Measurements from ENCODE around the gene OSBPL9. TPM values are rescaled to one million over a fixed set of nuclear protein-coding genes. Genes with fewer than 3 reads are reported as not detected.

OSBPL9 gene
- total and polyA plus RNA-seq, 9 of the 15 experiments (the other 6 are each of a cell fraction or from before 2014, with no cell fraction given) = 43.9 to 217 (median 170) TPM

DNA sequence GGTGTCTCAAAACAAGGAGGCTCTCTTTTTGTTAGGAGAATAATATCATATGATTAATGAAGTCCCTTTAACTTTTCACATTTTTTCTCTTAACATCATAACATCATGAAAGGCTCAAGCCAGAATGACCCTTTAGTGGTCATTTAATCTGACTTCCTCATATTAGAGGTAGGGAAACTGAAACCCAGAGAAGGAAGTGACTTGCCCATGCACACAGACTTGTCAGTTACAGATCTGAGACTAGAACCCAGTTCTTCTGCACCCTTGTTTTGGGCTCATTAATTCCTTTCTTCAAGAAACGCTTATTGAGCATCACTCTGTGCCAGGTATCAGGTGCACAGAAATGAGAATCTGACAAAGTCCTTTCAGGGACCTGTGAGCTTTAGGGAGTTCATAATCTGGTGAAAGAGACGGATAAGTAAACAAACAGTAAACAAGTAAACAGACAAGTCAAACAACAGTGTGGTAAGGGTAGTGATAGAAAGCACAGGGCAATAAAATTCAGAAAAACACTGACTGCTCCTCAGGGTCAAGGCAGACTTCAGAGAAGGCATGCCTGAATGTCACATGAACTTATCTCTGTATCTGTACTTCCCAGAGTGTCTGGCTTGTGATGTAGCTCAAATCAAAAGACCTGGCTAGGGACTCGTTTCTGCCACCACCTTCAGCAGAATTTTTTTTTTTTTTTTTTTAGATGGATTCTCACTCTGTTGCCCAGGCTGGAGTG, 38.3 kb upstream of the OSBPL9 start (continued):
- TF ChIP-seq ZNF395 (CRISPR knock-in tag; IDR thresholded peaks at IDR 0.05) (no peak), MEF2A (IDR thresholded peaks at IDR 0.05; ENCODE audit: control insufficient read depth, low read depth, low read length) (no peak), MCM3 (IDR thresholded peaks at IDR 0.05) (no peak), ZNF3 (CRISPR knock-in tag; IDR thresholded peaks at IDR 0.05) (no peak)

DNA sequence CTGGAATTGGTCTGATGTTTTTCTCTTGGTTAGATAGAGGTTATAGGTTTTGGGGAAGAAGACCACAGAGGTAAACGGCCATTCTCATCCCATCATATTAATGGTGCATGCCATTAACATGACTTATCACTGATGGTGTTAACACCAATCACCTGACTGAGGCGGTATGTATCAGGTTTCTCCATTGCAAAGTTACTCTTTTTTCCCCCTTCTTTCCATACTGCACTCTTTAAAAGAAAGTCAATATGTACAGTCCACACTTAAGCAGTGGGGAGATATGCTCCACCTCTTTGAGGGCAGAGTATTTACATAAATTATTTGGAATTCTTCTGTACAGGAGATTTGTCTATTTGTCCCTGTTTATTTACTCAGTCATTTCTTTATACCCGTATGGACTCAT, 35.7 kb upstream of the OSBPL9 start:
- TF ChIP-seq POLR3A (IDR thresholded peaks at IDR 0.05; ENCODE audit: borderline replicate concordance, extremely low read depth, insufficient read depth, insufficient read length) (no peak), ZKSCAN3 (CRISPR knock-in tag; IDR thresholded peaks at IDR 0.05) (no peak), RHOXF2B (CRISPR knock-in tag; conservative IDR thresholded peaks at IDR 0.05) (no peak), HMG20A (CRISPR knock-in tag; conservative IDR thresholded peaks at IDR 0.05) (no peak), ZNF717 (CRISPR knock-in tag; IDR thresholded peaks at IDR 0.05) (no peak), ZNF217 (CRISPR knock-in tag; IDR thresholded peaks at IDR 0.05) (no peak), ARHGAP35 (IDR thresholded peaks at IDR 0.05; ENCODE audit: partially characterized antibody) (no peak), U2AF2 (optimal IDR thresholded peaks at IDR 0.05; ENCODE audit: low read depth, low read length) (no peak), THRAP3 (IDR thresholded peaks at IDR 0.05; ENCODE audit: borderline replicate concordance) (no peak), L3MBTL2 (IDR thresholded peaks at IDR 0.05) (no peak), HOXB6 (CRISPR knock-in tag; IDR thresholded peaks at IDR 0.05; ENCODE audit: borderline replicate concordance) (no peak), HCFC1 (IDR thresholded peaks at IDR 0.05; ENCODE audit: low read depth, low read length) (no peak), RAD21 (CRISPR knock-in tag; conservative IDR thresholded peaks at IDR 0.05 in 1 of 2, IDR thresholded peaks at IDR 0.05 in 1 of 2) (no peak)
- no peak for FAIRE-seq
- Histone ChIP-seq H3K27ac (ENCODE audit: extremely low read depth, low read depth, low read length) (no peak overlapping the region), H3K27me3 (ENCODE audit: control insufficient read depth in 2 of 2, insufficient read depth in 2 of 2, low read length in 2 of 2) (no peaks in the 10 kb centered on the region), H3K79me2 (ENCODE audit: control insufficient read depth, insufficient read depth, low read length) (no peaks in the 10 kb centered on the region), H3K4me3 (no peak overlapping the region), H3K4me1 (replicated peaks in 1 of 2; ENCODE audit: control insufficient read depth in 2 of 2, insufficient read depth in 2 of 2, low read length in 2 of 2) (peaks cover 5 to 10% of the 10 kb centered on the region in 2 experiments; a peak in 3 of 5 replicates), H3K4me2 (ENCODE audit: insufficient read depth, low read length) (no peak overlapping the region), H2AFZ (ENCODE audit: low read depth, low read length) (no peak overlapping the region), H3K9me1 (ENCODE audit: control insufficient read depth, insufficient read depth, low read length) (no peaks in the 10 kb centered on the region), H4K20me1 (replicated peaks; ENCODE audit: control insufficient read depth, insufficient read depth, low read length) (no peaks in the 10 kb centered on the region), H3K9ac (ENCODE audit: insufficient read depth in 1 of 2, low read depth in 2 of 2, low read length in 2 of 2) (no peak overlapping the region), H3K9me3 (replicated peaks; ENCODE audit: control insufficient read depth, insufficient read depth, low read depth, low read length) (no peaks in the 10 kb centered on the region), H3K36me3 (ENCODE audit: control insufficient read depth, insufficient read depth, low read length) (no peaks in the 10 kb centered on the region)
- no TSS peak for BruUV-seq (replicated peaks)
- DNase-seq (ENCODE audit: extremely low read depth in 1 of 4, low spot score in 3 of 4) = no peak
- in situ Hi-C loops (cut with MboI) = no loop called here
- intact Hi-C loops (cut with micrococcal nuclease) = no loop called here
- ChIA-PET POLR2A (no interaction called here), CTCF (ENCODE audit: low intra/inter-chr PET ratio) (no interaction called here)
- 36% methylated on average over 3 of the region's 3 CpGs for WGBS (ENCODE audit: insufficient coverage, low coverage, missing lambda C conversion rate)
- no peak for ATAC-seq
